NCI-H187 (cell line): Measurements from ENCODE around the gene LRRC4.
A peak's percentile ranks its signal among the peaks of the same experiment; 100 is the strongest.

Source experiments
- DNase-seq, 2 experiments: peaks; one replicate each; lab custom pipeline; 2025; lab: John Stamatoyannopoulos, UW

The LRRC4 gene

DNA sequence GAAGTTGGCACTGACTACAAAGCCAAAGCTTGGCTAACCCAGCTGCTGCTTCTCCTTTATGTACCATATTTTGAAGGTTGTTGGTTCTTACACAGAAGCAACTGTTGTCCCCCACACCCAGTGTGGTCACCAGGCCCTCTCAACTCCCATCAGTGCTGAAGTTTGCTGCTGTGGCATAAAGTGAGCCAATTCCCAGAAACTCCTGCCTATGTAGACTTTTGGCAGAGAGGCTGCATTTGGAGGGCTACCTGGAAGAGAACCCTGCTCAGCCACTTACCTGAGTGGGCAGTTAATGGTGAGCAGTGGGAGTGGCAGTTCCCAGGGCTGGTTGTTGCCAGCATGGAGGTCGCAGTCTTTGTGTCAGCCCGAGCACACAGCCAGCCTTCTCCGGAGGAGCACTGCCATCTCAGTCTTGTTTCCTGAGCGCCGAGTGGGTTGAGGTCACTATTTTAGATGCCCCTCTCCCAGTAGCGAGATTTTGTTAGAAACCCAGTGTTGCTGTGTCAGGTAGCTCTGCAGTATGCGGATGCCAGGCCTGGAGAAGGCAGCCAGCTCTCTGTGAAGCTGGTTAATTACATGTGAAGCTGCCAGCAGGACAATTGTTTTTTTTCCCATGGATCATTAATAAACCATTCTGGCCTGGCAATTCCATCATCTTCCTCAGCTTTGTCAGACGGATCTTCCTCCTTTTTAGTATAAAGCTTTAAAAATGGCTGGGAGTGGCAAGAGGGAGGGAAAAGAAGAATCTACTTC, 24.5 kb downstream of the LRRC4 start:
- no peak for DNase-seq

- no peak for DNase-seq
Observed at GRCh38 chr7:128005759-128006159, 25.5 kb downstream of the LRRC4 start.

DNA sequence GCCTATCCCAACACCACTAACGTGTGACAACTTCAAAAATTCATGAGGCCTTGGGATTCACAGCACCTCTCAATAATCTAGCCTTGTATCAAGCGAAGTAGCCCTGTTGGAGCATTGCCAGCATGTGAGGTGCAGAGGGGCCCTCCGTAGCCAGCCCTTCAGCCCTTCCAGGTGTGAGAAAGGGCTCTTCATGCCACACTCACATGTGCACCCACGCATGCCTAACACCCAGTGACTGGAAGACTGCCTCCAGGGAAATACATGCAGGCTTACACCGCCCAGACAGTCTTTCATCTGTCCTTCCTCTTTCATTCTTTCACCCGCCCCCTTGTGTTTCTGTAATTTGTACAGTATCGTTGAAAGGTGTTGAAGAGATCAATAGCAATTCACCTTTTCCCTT, 26.1 kb downstream of the LRRC4 start:
- DNase-seq = peak; percentile 48 to 77

GRCh38 chr7:128004623-128005022, 26.6 kb downstream of the LRRC4 start:
- DNase-seq = no peak

- no peak for DNase-seq
Observed at GRCh38 chr7:128003787-128004186, 27.4 kb downstream of the LRRC4 start.

DNA sequence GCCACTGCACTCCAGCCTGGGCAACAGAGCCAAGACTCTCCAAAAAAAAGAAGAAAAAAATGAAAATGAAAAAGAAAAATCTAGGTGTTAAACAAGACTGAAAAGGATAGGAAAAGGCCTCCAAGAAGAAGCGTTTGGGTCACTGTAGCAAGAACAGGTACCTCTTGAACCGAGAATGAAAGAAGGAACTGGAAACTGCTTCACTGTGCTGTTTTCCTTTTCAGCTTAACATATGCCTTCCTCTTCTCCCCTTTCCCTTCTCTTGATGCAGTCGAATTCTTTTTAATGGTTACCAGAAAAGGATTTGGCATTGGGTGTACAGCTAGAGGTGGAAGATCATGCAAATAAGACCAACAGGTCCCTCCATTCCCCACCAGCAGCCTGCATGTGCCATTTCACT, 28.1 kb downstream of the LRRC4 start:
- DNase-seq = no peak

GRCh38 chr7:128000854-128001265, 30.4 kb downstream of the LRRC4 start:
- no peak for DNase-seq

DNA sequence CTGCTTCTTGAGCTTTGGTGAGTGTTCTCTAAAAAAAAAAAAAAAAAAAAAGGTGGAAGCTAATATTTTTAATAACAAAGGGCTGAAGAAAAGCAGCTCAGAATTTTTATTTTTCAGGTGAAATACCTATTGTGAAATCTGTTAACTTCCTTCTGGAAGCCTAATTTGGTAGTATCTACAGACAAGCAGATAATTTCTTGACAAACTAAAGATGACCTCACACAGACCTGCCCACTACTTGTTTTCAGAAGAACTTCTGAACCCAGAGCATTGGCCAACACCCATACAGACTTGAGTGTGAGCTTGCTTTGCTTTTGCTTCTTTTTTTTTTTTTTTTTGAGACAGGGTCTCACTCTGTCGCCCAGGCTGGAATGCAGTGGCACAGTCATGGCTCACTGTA, 31.2 kb downstream of the LRRC4 start:
- DNase-seq = no peak

DNA sequence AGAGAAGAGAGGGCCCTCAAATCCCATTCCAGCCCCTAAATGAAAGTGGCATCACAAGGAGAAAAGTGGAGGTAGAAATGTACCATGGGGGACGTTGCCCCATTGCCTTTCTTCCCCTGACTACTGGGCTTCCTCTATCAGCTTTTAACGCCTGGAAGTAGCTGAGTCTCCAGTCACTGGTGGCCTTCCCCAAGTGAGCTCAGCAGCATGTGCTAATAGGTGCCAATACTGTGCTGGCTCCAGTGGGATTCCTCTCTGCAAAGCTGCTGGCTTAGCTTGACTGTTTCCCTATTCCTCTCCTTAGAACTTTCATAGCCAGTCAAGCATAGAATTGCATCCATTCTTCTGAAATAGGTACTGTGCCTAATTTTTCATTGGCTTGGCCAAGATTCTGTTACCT, 32.6 kb downstream of the LRRC4 start:
- no peak for DNase-seq

GRCh38 chr7:127997226-127997922, 33.9 kb downstream of the LRRC4 start:
- no peak for DNase-seq

GRCh38 chr7:127996253-127997071, 34.8 kb downstream of the LRRC4 start:
- no peak for DNase-seq

DNA sequence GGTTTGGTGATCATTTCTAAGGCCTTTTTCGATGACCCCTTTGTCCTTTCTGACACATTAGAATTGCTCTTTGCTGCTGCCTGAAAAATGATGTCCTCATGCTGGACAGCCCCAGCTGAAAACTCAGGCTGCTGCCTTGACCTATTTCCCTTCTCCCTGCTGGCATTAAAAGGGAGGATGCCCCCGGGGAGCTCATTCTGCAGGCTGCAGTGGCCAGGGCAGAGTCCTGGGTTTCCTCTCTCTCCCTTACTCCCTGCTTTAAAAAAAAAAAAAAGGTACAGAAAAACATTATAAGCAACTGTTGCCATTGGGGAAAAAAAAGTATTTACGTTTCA, 35.4 kb downstream of the LRRC4 start:
- no peak for DNase-seq

DNA sequence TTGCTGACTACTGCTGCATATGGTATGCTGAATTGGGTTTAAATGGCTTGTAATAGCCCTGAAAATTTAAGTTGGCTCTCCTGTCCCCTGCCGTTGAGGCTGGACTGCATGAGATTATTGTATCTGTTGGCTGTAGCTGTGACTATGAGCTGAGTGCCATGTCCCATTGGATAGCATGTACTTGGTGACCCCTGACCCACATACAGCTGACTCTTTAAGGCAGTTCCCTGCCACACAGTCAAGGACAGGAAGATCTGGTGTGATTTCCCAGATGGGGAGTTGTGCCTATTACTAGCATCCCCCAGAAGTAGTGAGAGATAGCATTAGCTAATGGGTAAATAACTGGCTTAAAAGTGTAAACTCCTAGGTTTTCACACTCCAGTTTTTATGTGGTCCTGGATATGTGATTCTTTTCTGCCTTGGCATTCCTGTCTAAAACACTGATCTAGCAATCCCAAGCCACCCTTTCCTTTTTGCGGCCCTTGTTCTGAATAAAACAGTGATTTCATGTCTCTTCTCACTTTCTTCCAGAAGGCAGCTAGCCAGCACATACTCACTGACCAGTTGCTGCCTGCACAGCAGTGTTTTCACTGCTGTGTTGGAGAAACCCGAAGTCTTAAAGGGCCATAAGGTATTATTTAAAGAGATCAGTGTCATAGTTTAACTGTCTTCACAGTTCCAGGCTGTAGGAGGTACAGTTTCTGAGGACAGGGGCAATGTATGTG, 35.9 kb downstream of the LRRC4 start:
- no peak for DNase-seq

DNA sequence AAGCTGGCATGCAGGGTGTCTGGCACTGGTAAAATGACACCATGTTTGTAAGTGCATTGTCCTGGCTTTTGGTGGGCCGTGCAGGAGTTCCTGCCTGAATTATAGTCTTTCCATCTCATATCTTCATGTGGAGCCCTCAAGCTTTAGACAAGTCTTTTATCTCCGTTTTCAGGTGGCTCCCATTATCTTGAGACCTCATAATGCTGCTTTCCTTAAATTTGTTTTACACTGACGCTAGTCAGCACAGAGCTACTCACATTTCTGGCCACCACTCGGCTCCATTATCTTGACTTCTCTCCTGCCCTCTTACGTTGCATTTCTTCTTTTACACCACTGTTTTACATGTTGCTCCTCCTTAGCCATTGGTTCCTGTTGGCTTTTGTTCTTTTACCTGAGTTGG, 37.2 kb downstream of the LRRC4 start:
- DNase-seq = no peak

- DNase-seq = no peak
Observed at GRCh38 chr7:127993317-127993716, 37.9 kb downstream of the LRRC4 start.

DNA sequence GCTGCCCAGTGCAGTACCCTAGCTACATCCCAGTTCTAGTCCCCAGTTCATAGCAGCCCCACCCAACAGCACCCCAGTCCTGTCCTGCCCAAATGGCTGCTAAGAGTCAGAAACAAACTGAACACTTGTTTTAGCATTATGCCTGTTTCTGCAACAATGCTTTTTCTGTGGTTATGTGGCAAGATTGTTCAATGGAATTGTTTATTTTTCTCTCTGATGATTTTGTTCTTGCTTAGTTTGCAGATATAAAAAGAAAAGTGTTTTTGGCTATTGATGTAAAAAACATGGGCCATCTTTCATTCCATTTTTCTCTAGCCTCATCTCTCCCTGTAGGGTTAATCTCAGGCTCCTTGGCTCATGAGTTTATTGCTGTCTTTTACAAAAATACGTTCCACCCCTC, 42.5 kb downstream of the LRRC4 start:
- DNase-seq = no peak

- DNase-seq = no peak
Observed at GRCh38 chr7:127986581-127987521, 44.4 kb downstream of the LRRC4 start.

DNA sequence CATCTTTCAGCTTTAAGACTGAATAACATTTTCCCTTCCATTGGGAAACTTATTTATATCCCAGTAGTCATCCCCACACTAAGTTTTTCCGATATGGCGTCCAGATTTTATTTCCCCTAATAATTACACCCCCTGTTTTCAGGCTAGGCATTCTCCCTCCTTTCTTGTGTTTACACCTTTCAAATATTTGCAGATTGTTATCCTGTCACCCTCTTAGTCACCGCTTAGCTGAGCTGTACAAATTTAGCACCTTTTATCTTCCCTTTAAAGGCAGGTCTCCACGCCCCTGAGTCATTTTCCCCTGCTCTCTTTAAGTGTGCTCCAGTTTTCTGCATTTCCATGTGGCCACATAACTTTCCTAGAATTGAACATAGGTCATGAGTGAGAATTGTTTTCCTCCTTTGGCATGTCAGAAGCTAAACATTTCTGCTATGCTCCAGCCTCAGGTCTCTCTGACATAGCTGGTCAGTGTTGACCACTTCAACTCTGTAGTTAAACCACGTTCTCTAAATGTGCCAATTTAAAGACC, 47.4 kb downstream of the LRRC4 start:
- DNase-seq = no peak

- no peak for DNase-seq
Observed at GRCh38 chr7:127981965-127982364, 49.3 kb downstream of the LRRC4 start.

- no peak for DNase-seq
Observed at GRCh38 chr7:127980901-127981300, 50.3 kb downstream of the LRRC4 start.

- no peak for DNase-seq
Observed at GRCh38 chr7:127979728-127980126, 51.5 kb downstream of the LRRC4 start.
